GM12801 (cell line): ENCODE data around the gene ZNF438.

Experiments
- TF ChIP-seq, protein P1 (sequence below): IDR thresholded peaks from one replicate; pipeline ENCODE4 v1.5.1; 2011; ENCODE audit warnings: control low read depth; ENCODE audit not compliant: insufficient read length; ENCODE audit errors: extremely low read depth

ZNF438 gene

DNA sequence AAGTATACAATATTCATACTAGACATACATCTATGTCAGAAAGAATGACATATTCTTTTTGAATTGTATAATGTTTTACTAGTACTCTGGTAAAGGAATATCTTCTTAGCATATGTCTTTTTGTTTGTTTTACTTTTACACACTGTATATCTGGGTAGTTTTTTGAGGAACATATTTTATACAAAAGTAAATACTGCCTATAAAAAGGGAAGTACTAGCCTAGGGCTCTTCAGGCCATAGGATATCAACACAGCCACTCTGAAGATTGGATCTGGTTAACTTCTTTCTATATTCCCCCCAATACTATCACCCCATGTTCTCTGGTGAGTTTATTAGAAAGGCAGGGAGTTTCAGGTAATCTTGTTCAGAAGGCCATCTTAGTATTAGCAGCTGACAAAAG lies 134.6 kb downstream of the ZNF438 start:
- TF ChIP-seq, protein P1, sequence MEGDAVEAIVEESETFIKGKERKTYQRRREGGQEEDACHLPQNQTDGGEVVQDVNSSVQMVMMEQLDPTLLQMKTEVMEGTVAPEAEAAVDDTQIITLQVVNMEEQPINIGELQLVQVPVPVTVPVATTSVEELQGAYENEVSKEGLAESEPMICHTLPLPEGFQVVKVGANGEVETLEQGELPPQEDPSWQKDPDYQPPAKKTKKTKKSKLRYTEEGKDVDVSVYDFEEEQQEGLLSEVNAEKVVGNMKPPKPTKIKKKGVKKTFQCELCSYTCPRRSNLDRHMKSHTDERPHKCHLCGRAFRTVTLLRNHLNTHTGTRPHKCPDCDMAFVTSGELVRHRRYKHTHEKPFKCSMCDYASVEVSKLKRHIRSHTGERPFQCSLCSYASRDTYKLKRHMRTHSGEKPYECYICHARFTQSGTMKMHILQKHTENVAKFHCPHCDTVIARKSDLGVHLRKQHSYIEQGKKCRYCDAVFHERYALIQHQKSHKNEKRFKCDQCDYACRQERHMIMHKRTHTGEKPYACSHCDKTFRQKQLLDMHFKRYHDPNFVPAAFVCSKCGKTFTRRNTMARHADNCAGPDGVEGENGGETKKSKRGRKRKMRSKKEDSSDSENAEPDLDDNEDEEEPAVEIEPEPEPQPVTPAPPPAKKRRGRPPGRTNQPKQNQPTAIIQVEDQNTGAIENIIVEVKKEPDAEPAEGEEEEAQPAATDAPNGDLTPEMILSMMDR, result no peak

- TF ChIP-seq, protein P1, result no peak
Observed at GRCh38 chr10:30894221-30894620, 137.4 kb downstream of the ZNF438 start.

DNA sequence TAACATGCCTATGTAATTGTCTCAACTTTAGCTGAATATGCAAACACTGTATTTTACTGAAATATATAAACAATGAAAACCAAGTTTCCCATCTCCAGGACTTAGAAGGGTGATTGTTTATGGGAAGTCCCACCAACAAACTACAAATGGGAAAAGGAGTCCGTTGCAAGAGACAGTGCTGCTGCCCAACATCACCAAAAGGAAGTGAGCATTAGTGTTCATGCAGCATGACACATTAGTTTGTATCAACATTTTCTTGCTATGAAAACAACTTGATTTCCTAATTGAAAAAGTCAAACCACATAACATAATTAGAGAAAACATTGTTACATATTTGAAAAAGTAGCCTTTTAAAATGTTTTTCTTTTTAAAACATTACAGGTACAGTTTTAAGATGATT lies 138.5 kb downstream of the ZNF438 start:
- TF ChIP-seq, protein P1, result no peak

DNA sequence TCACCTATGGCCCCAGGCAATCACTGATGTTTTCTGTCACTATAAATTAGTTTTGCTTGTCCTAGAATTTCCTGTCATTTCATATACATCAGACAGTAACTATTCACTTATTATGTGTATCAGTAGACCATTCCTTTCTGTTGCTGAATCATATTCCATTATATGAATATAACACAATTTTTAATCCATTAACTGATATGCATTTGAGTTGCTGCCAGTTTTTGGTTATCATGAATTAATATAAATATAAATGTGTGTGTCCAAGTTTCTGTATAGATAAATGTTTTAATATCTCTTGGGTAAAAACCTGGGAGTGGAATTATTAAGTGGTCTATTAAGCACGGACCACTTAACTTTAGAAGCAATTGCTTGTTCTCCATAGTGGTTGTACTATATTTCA lies 143.8 kb downstream of the ZNF438 start:
- TF ChIP-seq, protein P1, result no peak

DNA sequence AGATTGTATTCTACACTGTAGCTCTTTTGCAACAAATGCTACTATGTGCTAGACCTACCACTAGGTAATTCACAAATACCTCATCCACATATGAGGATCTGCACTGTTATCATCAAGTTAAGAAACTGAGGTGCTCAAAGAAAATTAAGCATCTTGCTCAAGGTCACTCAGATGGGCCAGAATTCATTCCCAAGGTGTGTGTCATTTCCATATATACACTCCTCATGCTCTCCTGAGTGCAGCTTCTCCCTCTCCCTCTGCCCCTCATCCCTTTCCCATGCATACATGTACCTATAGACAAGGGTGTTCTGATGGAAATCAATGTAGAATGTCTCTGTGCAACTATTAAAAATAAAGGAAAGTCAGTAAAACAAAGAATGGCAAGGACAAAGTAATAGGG lies 146.2 kb downstream of the ZNF438 start:
- TF ChIP-seq, protein P1, result no peak

- TF ChIP-seq, protein P1, result no peak
Observed at GRCh38 chr10:30883751-30884150, 147.9 kb downstream of the ZNF438 start.

DNA sequence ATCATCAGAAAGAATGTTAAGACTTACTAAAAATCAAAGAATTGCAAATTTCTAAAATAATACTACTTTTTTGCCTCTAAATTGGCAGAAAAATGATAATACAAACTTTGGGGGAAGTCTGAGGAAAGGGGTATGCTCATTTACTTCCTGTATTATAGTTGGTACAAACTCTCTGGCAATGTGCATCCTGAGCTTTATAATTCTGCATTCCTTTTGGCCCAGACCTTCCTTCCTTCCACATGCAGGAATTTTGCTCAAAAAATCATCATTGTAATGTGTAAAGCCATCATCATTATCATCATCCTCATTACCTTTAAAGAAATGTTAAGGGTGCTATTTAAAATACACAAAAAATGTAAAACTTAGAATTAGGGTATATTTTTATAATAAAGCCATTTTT lies 148.5 kb downstream of the ZNF438 start:
- TF ChIP-seq, protein P1, result no peak

DNA sequence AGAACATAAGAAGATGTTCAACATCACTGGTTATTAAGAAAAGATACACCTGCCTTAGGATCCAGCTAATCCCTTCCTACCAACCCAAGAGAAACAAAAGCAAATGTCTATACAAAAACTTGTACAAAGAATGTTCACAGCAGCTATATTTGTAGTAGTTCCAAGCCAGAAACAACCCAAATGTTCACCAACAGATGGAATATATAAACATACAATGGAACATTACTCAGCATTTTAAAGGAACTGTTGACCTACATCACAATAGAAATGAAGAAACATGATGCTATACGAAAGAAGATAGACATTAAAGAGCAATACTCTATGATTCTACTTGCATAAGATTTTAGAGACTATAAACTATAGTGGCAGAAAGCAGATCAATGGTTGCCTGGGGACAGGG lies 149.4 kb downstream of the ZNF438 start:
- TF ChIP-seq, protein P1, result no peak
